Panc1 (cell line): ENCODE results near the gene RRAS2. TPM values are rescaled to one million over a fixed set of nuclear protein-coding genes. Genes with fewer than 3 reads are reported as not detected.

Experiments used
- ATAC-seq: fragments of 200-7000 bp; cut with Tn5 transposase; 2 replicates; pipeline ENCODE4 v1.9.1; 2020; ENCODE audit warnings: mild to moderate bottlenecking, moderate library complexity
- BruUV-seq: library from RNA; stranded (reverse); fragments of 400-500 nt; replicated peaks from 2 replicates; lab custom pipeline; 2021; lab: Mats Ljungman, UMichigan
- CTCF ChIA-PET: fragments of 300-600 bp; sonication (Branson Sonifier 250); formaldehyde crosslinking; loops from one replicate; lab custom pipeline; 2022; ENCODE audit warnings: antibody characterized with exemption; lab: Charles Lee
- POLR2A ChIA-PET: fragments of 300-600 bp; sonication (Branson Sonifier 250); formaldehyde crosslinking; loops from one replicate; lab custom pipeline; 2022; ENCODE audit warnings: antibody characterized with exemption; lab: Charles Lee
- DNase-seq: peaks from one replicate; pipeline ENCODE4 v3.0.0-alpha.2; 2010; ENCODE audit warnings: low read depth, low spot score
- H3K27ac ChIP-seq: 2 replicates; pipeline ENCODE4 v1.5.1; 2011; ENCODE audit warnings: mild to moderate bottlenecking, low read length, inconsistent platforms
- H3K27me3 ChIP-seq: fragments of 200-500 bp; sonication (Bioruptor generic); 2 replicates; pipeline ENCODE4 v1.6.0; 2014; ENCODE audit warnings: low read length, inconsistent platforms; ENCODE audit not compliant: control insufficient read depth, insufficient read depth
- H3K36me3 ChIP-seq: fragments of 200-500 bp; sonication (Bioruptor generic); 2 replicates; pipeline ENCODE4 v1.5.1; 2014; ENCODE audit warnings: inconsistent platforms, mild to moderate bottlenecking, low read length, moderate library complexity; ENCODE audit not compliant: control insufficient read depth, insufficient read depth
- H3K4me1 ChIP-seq: 2 replicates; pipeline ENCODE4 v1.5.1; 2011; ENCODE audit warnings: inconsistent platforms, mild to moderate bottlenecking, low read length, moderate library complexity; ENCODE audit not compliant: control insufficient read depth, insufficient read depth
- H3K4me3 ChIP-seq, 2 experiments: 2 replicates each; pipeline ENCODE4 v1.5.1; 2011 to 2012; ENCODE audit warnings: low read depth in 2 of 2, low read length in 2 of 2, mild to moderate bottlenecking in 2 of 2, inconsistent platforms in 1 of 2, moderate library complexity in 1 of 2
- H3K9me3 ChIP-seq: fragments of 200-500 bp; sonication (Bioruptor generic); 2 replicates; pipeline ENCODE4 v1.5.1; 2014; ENCODE audit warnings: low read depth, mild to moderate bottlenecking, inconsistent platforms, low read length, moderate library complexity; ENCODE audit not compliant: control insufficient read depth, insufficient read depth
- CTCF ChIP-seq: fragments of 450-650 bp; IDR thresholded peaks from 2 replicates; pipeline ENCODE4 v1.5.1; 2017; ENCODE audit warnings: mild to moderate bottlenecking
- POLR2AphosphoS5 ChIP-seq: IDR thresholded peaks from 2 replicates; pipeline ENCODE4 v1.6.1; 2012; ENCODE audit warnings: mild to moderate bottlenecking, low read depth, low read length, moderate library complexity
- SIN3A ChIP-seq: IDR thresholded peaks from 2 replicates; pipeline ENCODE4 v1.6.1; 2012; ENCODE audit warnings: low read depth, mild to moderate bottlenecking, low read length, moderate library complexity, borderline replicate concordance; ENCODE audit not compliant: insufficient read depth
- TCF7L2 ChIP-seq: IDR thresholded peaks from 2 replicates; pipeline ENCODE4 v1.6.1; 2011; ENCODE audit warnings: mild to moderate bottlenecking, low read depth, low read length, inconsistent platforms
- in situ Hi-C: cut with HindIII; loops from 2 replicates; pipeline ENCODE4 v1.10.0; 2016; ENCODE audit warnings: low sequenced_read_pairs, low pct_unique_long_range_greater_than_20kb
- intact Hi-C: fragments of 100-400 bp; cut with micrococcal nuclease; formaldehyde crosslinking; loops from one replicate; pipeline ENCODE4 v1.10.0; 2022; ENCODE audit not compliant: unreplicated experiment
- total RNA-seq: library from RNA; stranded (reverse); gene quantifications from one replicate; pipeline ENCODE4 v1.2.1, GENCODE V29; 2021; ENCODE audit not compliant: unreplicated experiment
- TF ChIP-seq, protein P1 (sequence below), 2 experiments: IDR thresholded peaks; 2 replicates each; pipeline ENCODE4 v1.6.1; 2011 to 2012; ENCODE audit warnings: low read depth in 2 of 2, control low read depth in 1 of 2, low read length in 1 of 2, mild to moderate bottlenecking in 1 of 2, moderate library complexity in 1 of 2; ENCODE audit not compliant: insufficient read depth in 1 of 2

The RRAS2 gene
- total RNA-seq, 1 experiment from 2014 or later: 58.4 TPM

DNA sequence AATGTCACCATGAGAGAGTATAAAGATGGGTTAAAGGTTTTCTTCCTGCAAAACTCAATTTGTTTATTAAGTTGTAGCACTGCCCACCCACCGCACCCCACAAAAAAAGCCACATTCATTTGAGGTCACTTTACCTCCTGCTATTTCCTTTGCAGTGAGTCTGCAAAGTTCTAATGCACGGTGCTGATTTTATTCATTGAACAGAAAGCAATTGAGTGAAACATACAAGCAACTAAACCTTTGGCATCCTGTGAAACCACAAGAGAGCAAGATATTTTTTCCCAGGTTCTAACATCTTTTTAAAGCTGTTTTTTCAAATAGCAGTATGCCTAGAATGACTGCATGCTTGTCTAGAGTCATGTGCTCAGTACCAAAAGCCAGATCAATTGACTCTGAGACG, 39.0 kb downstream of the RRAS2 start:
- H3K4me1 ChIP-seq: peaks cover 21% of the 10 kb centered on the region
- in situ Hi-C loops (no loop called here), intact Hi-C loops (no loop called here)
- BruUV-seq: no TSS peak
- POLR2A ChIA-PET: no interaction called here
- DNase-seq: no peak
- no peaks in the 10 kb centered on the region for H3K36me3 ChIP-seq
- TF ChIP-seq, protein P1, sequence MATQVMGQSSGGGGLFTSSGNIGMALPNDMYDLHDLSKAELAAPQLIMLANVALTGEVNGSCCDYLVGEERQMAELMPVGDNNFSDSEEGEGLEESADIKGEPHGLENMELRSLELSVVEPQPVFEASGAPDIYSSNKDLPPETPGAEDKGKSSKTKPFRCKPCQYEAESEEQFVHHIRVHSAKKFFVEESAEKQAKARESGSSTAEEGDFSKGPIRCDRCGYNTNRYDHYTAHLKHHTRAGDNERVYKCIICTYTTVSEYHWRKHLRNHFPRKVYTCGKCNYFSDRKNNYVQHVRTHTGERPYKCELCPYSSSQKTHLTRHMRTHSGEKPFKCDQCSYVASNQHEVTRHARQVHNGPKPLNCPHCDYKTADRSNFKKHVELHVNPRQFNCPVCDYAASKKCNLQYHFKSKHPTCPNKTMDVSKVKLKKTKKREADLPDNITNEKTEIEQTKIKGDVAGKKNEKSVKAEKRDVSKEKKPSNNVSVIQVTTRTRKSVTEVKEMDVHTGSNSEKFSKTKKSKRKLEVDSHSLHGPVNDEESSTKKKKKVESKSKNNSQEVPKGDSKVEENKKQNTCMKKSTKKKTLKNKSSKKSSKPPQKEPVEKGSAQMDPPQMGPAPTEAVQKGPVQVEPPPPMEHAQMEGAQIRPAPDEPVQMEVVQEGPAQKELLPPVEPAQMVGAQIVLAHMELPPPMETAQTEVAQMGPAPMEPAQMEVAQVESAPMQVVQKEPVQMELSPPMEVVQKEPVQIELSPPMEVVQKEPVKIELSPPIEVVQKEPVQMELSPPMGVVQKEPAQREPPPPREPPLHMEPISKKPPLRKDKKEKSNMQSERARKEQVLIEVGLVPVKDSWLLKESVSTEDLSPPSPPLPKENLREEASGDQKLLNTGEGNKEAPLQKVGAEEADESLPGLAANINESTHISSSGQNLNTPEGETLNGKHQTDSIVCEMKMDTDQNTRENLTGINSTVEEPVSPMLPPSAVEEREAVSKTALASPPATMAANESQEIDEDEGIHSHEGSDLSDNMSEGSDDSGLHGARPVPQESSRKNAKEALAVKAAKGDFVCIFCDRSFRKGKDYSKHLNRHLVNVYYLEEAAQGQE (IDR thresholded peaks at IDR 0.05; ENCODE audit: insufficient read depth in 1 of 2, low read depth in 2 of 2, low read length in 1 of 2): no peak
- TF ChIP-seq TCF7L2 (no peak), POLR2AphosphoS5 (no peak), CTCF (no peak), SIN3A (no peak)
- H3K27ac ChIP-seq: no peak overlapping the region
- H3K27me3 ChIP-seq: no peaks in the 10 kb centered on the region
- H3K9me3 ChIP-seq: no peaks in the 10 kb centered on the region
- H3K4me3 ChIP-seq: no peak overlapping the region
- no peak for ATAC-seq
- CTCF ChIA-PET: interaction anchor here (0.6 kb wide), 1 partner anchor 650 kb away, joined by 3 read pairs; no protein-coding TSS in a partner anchor

- Histone ChIP-seq H3K27ac (no peak overlapping the region), H3K4me1 (peaks cover 20% of the 10 kb centered on the region), H3K27me3 (no peaks in the 10 kb centered on the region), H3K36me3 (no peaks in the 10 kb centered on the region), H3K9me3 (no peaks in the 10 kb centered on the region), H3K4me3 (no peak overlapping the region)
- in situ Hi-C loops: no loop called here
- TF ChIP-seq, protein P1 (IDR thresholded peaks at IDR 0.05; ENCODE audit: insufficient read depth in 1 of 2, low read depth in 2 of 2, low read length in 1 of 2): no peak
- TF ChIP-seq SIN3A (no peak), TCF7L2 (no peak), POLR2AphosphoS5 (no peak), CTCF (no peak)
- ChIA-PET CTCF (interaction anchor here (1.3 kb wide), 1 partner anchor 10 kb away, joined by 3 read pairs; no protein-coding TSS in a partner anchor), POLR2A (no interaction called here)
- DNase-seq (no peak), ATAC-seq (peak; percentile 71)
- intact Hi-C loops: no loop called here
- BruUV-seq: no TSS peak
Observed at GRCh38 chr11:14318581-14318981, 40.4 kb downstream of the RRAS2 start.
